Stimulated activated naive CD8-positive, alpha-beta T cell treated with anti-CD3 and anti-CD28 coated beads, Interleukin-15, Interleukin-2, amounts not matched to agents 100 ng/mL and 50 ng/mL, for 24 hours (primary cell): ENCODE data around the gene PIM1.
A peak's percentile ranks its signal among the peaks of the same experiment; 100 is the strongest.

Experiments used
- H3K27ac Mint-ChIP-seq: one replicate; pipeline ENCODE4 v1.8.0; 2021; ENCODE audit warnings: mild to moderate bottlenecking, mixed read lengths
- H3K27me3 Mint-ChIP-seq: one replicate; pipeline ENCODE4 v1.8.0; 2021; ENCODE audit warnings: mixed read lengths
- H3K36me3 Mint-ChIP-seq: one replicate; pipeline ENCODE4 v1.8.0; 2021; ENCODE audit warnings: low read depth, mixed read lengths
- H3K4me1 Mint-ChIP-seq: one replicate; pipeline ENCODE4 v1.8.0; 2021; ENCODE audit warnings: low read depth, mixed read lengths
- H3K4me3 Mint-ChIP-seq: one replicate; pipeline ENCODE4 v1.8.0; 2021; ENCODE audit warnings: mild to moderate bottlenecking, mixed read lengths
- H3K9me3 Mint-ChIP-seq: one replicate; pipeline ENCODE4 v1.8.0; 2021; ENCODE audit warnings: mixed read lengths

Gene PIM1

DNA sequence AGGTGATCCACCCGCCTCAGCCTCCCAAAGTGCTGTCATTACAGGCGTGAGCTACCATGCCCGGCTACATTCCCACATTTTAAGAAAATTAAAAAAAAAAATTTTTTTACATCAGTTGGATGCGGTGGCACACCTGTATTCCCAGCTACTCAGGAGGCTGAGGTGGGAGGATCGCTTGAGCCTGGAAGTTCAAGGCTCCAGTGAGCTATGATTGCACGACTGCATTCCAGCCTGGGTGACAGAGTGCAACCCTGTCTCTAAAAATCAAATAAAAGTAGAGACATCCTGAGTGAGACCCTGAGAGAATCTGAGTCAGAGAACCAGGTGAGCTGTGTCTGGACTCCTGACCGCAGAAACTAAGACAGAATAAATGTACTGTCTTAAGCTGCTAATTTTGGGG, 38.8 kb downstream of the PIM1 start:
- Mint-ChIP-seq H3K4me3 (no peak overlapping the region), H3K27me3 (no peaks in the 10 kb centered on the region), H3K27ac (no peak overlapping the region), H3K36me3 (no peaks in the 10 kb centered on the region), H3K4me1 (peaks cover 64% of the 10 kb centered on the region), H3K9me3 (no peaks in the 10 kb centered on the region)

- Mint-ChIP-seq H3K27ac (peak overlapping the region; percentile 47), H3K4me1 (peaks cover 56% of the 10 kb centered on the region), H3K27me3 (no peaks in the 10 kb centered on the region), H3K36me3 (no peaks in the 10 kb centered on the region), H3K9me3 (no peaks in the 10 kb centered on the region), H3K4me3 (no peak overlapping the region)
These were observed 39.7 kb downstream of the PIM1 start for GRCh38 chr6:37209461-37210205.

DNA sequence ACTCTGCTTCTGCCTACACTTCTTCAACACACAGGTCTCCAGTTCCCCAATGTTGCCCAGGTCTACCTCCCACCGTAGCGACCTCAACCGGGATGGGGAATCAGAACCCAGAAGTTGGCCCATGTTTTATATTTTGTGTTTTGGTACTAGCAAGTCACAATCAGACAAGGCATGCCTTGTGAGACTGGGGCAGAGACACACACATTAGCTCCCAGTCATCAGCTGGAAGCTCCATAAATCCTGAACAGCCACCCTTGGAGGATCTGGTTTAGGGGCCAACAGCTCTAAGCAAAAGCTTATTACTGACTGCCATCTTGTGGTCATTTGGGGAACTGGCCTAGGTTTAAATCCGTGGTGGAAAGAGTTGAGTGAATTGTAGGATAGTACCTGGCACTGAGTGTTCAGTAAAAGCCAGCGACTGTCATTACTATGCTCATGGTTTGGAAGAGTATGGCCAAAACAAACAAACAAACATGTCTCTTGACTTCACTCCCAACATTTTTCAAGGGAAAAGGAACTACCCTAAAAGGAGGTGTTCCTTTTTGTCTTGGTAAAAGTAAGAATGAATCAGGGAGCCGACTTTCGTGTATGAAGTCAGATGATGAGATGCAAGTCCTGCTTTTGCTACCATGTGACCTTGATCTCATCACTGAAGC, 40.5 kb downstream of the PIM1 start:
- Mint-ChIP-seq H3K36me3 (no peaks in the 10 kb centered on the region), H3K9me3 (no peaks in the 10 kb centered on the region), H3K27me3 (no peaks in the 10 kb centered on the region), H3K27ac (peak overlapping the region; percentile 47), H3K4me1 (peaks cover 50% of the 10 kb centered on the region), H3K4me3 (no peak overlapping the region)

DNA sequence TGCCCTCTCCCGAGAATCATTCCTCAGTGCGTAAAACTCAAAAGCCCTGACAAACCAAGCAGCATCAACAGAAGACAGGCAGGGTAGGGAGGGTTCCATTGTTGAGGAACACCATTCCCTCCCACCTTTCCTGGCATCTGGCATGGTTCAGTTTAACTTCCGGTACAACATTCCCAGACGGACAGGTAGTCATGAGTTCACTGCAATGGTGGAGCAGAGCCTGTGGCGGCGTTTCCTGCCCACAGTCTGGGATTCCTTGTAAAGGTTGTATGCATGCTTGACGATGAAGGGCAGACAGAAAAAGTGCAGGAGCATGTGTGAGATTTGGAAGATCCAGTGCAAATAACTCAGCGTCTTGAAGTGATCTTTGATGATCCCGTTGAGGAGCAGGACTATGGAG, 42.3 kb downstream of the PIM1 start:
- Mint-ChIP-seq H3K27me3 (no peaks in the 10 kb centered on the region), H3K4me3 (no peak overlapping the region), H3K4me1 (peaks cover 31% of the 10 kb centered on the region), H3K27ac (peak overlapping the region; percentile 5), H3K9me3 (no peaks in the 10 kb centered on the region), H3K36me3 (no peaks in the 10 kb centered on the region)

DNA sequence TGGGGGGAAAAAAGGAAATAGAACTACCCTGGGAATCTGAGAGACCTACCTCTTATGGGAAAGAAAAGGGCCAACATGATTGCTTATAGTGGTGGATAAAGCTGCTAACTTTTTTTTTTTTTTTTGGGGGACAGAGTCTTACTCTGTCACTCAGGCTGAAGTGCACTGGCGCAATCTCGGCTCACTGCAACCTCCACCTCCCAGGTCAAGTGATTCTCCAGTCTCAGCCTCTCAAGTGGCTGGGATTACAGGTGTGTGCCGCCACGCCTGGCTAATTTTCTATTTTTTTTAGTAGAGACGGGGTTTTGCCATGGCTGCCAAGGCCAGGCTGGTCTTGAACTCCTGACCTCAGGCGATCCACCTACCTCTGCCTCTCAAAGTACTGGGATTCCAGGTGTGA, 48.1 kb downstream of the PIM1 start:
- H3K27ac Mint-ChIP-seq, result no peak overlapping the region
- no peaks in the 10 kb centered on the region for H3K27me3 Mint-ChIP-seq
- no peaks in the 10 kb centered on the region for H3K9me3 Mint-ChIP-seq
- no peak overlapping the region for H3K4me3 Mint-ChIP-seq
- H3K4me1 Mint-ChIP-seq, result peaks cover 14% of the 10 kb centered on the region
- H3K36me3 Mint-ChIP-seq, result no peaks in the 10 kb centered on the region

DNA sequence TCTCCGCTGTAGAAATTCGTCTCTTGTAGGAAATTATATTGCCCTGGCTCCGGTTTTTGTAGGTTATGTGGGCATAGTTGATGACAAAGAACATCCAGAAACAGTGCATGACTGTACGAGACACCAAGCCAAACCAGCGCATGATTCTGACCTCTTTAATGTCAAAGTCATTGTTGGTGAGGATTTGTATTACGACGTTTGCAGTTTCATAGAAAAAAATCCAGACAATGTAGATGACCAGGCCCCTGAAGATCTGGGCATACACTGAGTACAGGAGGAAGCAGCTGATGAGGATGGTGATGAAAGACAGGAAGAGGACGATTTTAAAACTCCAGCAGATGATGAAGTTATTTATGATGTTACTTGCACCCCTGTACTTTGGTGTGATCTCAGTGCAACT, 48.6 kb downstream of the PIM1 start:
- Mint-ChIP-seq H3K27ac (no peak overlapping the region), H3K4me1 (peaks cover 15% of the 10 kb centered on the region)

DNA sequence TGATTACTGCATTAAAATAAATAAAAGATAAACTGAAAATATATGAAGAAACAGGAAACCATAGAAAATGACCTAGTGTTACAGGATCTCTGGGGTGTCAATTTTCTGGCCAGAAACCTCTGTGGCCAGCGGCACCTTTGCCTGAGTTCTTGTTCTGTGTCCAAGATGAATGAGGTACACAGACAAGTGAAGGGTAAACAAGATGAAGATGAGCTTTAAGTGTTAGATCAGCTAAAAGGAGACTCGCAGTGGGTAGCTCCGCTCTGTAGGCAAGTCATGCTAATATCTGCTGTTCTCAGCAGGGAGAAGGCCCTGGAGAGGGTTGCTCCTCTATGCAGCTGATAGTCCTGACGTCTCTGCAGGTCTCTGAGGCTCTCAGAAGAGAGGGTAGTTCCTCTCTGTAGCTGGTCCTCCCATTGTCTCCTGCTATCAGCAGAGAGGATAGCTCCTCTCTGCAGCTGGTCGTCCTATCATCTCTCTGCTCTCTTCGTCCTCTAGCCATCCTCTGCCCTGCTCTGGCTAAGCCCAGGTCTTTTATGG, 51.7 kb downstream of the PIM1 start:
- Mint-ChIP-seq H3K9me3 (no peaks in the 10 kb centered on the region), H3K27me3 (no peaks in the 10 kb centered on the region), H3K4me1 (peaks cover 15% of the 10 kb centered on the region), H3K36me3 (no peaks in the 10 kb centered on the region), H3K27ac (no peak overlapping the region), H3K4me3 (peak overlapping the region; percentile 78)

More for the DNA sequence above, 48.6 kb downstream of the PIM1 start:
- Mint-ChIP-seq H3K27me3 (no peaks in the 10 kb centered on the region), H3K4me3 (no peak overlapping the region), H3K36me3 (no peaks in the 10 kb centered on the region), H3K9me3 (no peaks in the 10 kb centered on the region)

GRCh38 chr6:37222125-37222967, 52.4 kb downstream of the PIM1 start:
- no peak overlapping the region for H3K27ac Mint-ChIP-seq
- H3K36me3 Mint-ChIP-seq, result no peaks in the 10 kb centered on the region
- H3K9me3 Mint-ChIP-seq, result no peaks in the 10 kb centered on the region
- peaks cover 15% of the 10 kb centered on the region for H3K4me1 Mint-ChIP-seq
- H3K4me3 Mint-ChIP-seq, result peak overlapping the region; percentile 78
- peaks cover 3% of the 10 kb centered on the region for H3K27me3 Mint-ChIP-seq

DNA sequence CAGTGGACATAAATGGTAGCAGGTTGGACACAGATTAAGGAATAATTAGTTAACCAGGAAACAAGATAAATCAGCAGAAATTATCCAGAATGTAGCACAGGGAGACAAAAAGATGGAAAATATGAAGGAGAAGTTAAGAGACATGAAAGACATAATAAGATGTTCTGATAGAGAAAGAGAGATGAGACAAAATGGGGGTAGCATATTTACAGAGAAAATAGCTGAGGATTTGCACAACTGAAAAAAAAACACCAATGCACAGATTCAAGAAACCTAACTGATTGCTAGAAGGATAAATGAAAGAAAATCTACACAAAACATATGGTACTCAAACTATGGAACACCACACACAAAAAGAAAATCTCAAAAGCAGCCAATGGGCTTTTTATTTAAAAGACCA, 53.0 kb downstream of the PIM1 start:
- H3K36me3 Mint-ChIP-seq, result no peaks in the 10 kb centered on the region
- no peak overlapping the region for H3K27ac Mint-ChIP-seq
- H3K4me3 Mint-ChIP-seq, result peak overlapping the region; percentile 72
- no peaks in the 10 kb centered on the region for H3K9me3 Mint-ChIP-seq
- peaks cover 15% of the 10 kb centered on the region for H3K4me1 Mint-ChIP-seq
- H3K27me3 Mint-ChIP-seq, result peaks cover 3% of the 10 kb centered on the region
